ENCODE measurements around the gene FBN1.

Gene FBN1

DNA sequence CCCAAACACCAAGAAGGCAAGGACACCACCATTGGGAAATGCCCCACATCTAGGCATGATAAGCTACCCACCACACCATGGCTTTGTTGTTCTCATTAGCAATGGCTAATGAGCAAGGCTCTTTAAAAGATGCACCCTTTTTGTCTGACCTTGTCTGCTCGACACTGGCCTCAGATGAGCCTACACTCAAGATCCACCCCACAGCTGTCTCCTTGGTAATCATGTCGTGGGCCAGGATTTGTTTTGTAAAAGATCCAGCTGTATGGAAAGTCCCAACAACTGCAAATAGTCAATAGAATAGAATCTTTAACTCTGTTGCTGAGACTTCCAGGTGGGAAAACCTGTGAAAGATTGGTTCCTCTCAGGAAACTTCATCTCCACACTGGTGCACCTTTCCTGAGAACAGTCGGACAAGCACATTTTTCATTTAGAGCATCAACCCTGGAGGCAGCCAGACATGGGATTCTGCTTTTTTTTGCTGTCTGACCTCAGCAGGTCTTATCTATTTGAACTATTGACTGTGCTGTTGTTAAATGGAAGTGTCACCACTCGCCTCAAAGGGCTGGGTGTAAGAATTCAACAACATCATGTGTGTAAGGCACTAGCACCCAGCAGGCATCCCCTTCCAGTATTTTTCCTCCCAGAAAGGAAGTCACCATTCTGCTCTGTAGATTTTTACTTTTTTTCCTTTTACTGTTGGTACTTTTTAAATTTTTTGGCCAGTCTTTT, 278.8 kb downstream of the FBN1 start:
- DNase-seq (ENCODE audit: low read depth): no peak

DNA sequence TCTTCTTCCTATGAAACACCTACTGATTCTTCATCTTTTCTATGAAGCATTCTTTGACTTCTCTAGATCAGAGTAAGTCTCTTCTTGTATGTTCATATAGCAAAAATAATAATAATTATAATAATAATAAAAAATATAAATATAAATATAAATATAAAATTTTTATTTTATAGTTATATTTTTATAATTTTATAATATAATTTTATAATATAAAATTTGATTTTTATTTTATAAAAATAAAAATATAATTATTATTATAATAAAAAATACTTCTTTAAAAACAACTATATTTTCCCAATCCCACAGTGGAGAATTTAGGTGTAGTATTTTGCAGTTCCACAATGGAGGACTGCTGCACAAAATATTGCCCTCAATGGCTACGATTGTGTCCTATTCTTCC, 279.9 kb downstream of the FBN1 start:
- DNase-seq (ENCODE audit: low read depth): no peak

DNA sequence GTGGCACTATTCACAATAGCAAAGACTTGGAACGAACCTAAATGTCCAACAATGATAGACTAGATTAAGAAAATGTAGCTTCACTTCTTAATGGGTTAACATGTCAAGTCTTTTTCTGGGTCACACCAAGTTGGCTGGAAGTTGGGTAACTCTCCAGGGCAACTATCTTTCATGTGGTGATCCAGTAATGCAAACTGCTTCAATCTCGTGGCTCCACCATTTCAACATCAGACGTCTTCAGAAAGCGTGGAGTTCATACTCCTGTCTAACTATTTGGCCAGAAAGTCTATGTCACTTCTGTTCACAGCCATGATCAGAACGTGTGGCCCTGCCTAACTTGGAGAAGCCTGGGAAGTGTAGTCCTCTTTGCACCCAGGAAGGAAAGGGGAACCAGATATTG, 282.0 kb downstream of the FBN1 start:
- DNase-seq (ENCODE audit: low read depth): no peak

DNA sequence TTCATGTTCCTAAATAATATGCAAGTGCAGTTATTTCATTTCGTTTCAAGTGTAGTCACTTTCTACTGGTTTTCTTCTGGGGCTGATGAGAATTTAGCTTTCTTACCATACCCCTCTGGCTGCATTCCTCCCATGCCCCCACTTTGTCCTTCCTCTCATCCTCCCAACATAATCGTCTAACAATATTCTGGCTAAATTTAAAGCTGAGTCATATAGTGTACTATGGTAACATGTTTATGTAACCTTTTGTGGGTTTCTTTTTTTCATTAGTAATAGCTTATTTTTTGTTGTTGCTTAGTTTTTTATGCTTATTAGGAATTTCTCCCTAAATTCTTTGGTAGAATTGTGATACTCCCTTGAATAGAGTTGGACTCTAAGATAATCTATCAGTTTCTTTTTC, 283.8 kb downstream of the FBN1 start:
- DNase-seq (ENCODE audit: low read depth): no peak

DNA sequence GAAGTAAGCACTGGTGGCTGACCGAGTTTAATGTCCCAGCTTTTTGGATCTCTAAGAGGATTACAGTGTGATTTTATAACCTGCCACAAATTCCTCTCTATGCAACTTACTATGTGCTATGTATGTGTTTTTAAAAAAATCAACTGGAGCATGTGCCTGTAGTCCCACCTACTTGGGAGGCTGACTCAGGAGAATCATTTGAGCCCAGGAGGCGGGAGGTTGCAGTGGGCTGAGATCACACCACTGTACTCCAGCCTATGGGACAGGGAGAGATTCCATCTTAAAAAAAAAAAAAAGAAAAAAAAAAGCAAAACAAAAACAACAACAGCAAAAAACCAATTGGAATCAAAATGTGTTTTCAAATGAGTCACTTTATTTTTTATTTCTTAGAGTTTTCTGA, 284.7 kb downstream of the FBN1 start:
- no peak for DNase-seq (ENCODE audit: low read depth)
